H9 (cell line): ENCODE measurements around the gene HEG1. TPM values are rescaled to one million over a fixed set of nuclear protein-coding genes. Genes with fewer than 3 reads are reported as not detected.

Source experiments
- DNase-seq: peaks from one replicate; pipeline ENCODE4 v3.0.0-alpha.2; 2017
- H2AFZ ChIP-seq: one replicate; pipeline ENCODE4 v1.6.1; 2013; ENCODE audit warnings: mild to moderate bottlenecking, low read length, control low read depth, moderate library complexity
- H2AK5ac ChIP-seq: 2 replicates; pipeline ENCODE4 v1.6.1; 2013; ENCODE audit warnings: low read length, control low read depth, mixed read lengths; ENCODE audit not compliant: insufficient read length
- H2BK120ac ChIP-seq: one replicate; pipeline ENCODE4 v1.6.1; 2013; ENCODE audit warnings: low read depth, mild to moderate bottlenecking, low read length, control low read depth, inconsistent platforms; ENCODE audit not compliant: poor library complexity, severe bottlenecking
- H2BK12ac ChIP-seq: 2 replicates; pipeline ENCODE4 v1.6.1; 2013; ENCODE audit warnings: low read length, control low read depth, mixed read lengths, low read depth; ENCODE audit not compliant: insufficient read length
- H2BK15ac ChIP-seq: 2 replicates; pipeline ENCODE4 v1.6.1; 2013; ENCODE audit warnings: low read depth, low read length, control low read depth
- H2BK20ac ChIP-seq: one replicate; pipeline ENCODE4 v1.6.1; 2013; ENCODE audit warnings: low read depth, mild to moderate bottlenecking, low read length, control low read depth, inconsistent platforms; ENCODE audit not compliant: poor library complexity, severe bottlenecking
- H2BK5ac ChIP-seq: 2 replicates; pipeline ENCODE4 v1.6.1; 2013; ENCODE audit warnings: low read length, control low read depth, mixed read lengths; ENCODE audit not compliant: insufficient read length
- H3K14ac ChIP-seq: 2 replicates; pipeline ENCODE4 v1.6.1; 2013; ENCODE audit warnings: low read length, control low read depth; ENCODE audit not compliant: insufficient read depth
- H3K18ac ChIP-seq: 2 replicates; pipeline ENCODE4 v1.6.1; 2013; ENCODE audit warnings: low read depth, mild to moderate bottlenecking, mixed read lengths, low read length, control low read depth; ENCODE audit not compliant: insufficient read length
- H3K23ac ChIP-seq: 2 replicates; pipeline ENCODE4 v1.6.1; 2013; ENCODE audit warnings: low read length, control low read depth, mixed read lengths, low read depth; ENCODE audit not compliant: insufficient read length
- H3K23me2 ChIP-seq: 2 replicates; pipeline ENCODE4 v1.6.1; 2013; ENCODE audit warnings: low read depth, mild to moderate bottlenecking, mixed read lengths, low read length, control low read depth; ENCODE audit not compliant: insufficient read length, poor library complexity, severe bottlenecking
- H3K27ac ChIP-seq: 2 replicates; pipeline ENCODE4 v1.5.1; 2013; ENCODE audit warnings: low read length, control low read depth, mixed read lengths, low read depth; ENCODE audit not compliant: insufficient read length
- H3K27me3 ChIP-seq: 2 replicates; pipeline ENCODE4 v1.6.1; 2013; ENCODE audit warnings: low read length, control low read depth, inconsistent platforms; ENCODE audit not compliant: insufficient read depth
- H3K4ac ChIP-seq: 2 replicates; pipeline ENCODE4 v1.6.1; 2013; ENCODE audit warnings: low read depth, mild to moderate bottlenecking, control low read depth, inconsistent platforms, low read length, moderate library complexity
- H3K4me1 ChIP-seq: 2 replicates; pipeline ENCODE4 v1.6.1; 2013; ENCODE audit warnings: low read length, control low read depth, inconsistent platforms; ENCODE audit not compliant: insufficient read depth
- H3K4me2 ChIP-seq: 2 replicates; pipeline ENCODE4 v1.6.1; 2013; ENCODE audit warnings: low read length, control low read depth, mixed read lengths; ENCODE audit not compliant: insufficient read length, insufficient read depth
- H3K56ac ChIP-seq: 2 replicates; pipeline ENCODE4 v1.6.1; 2013; ENCODE audit warnings: low read depth, mild to moderate bottlenecking, mixed read lengths, low read length, control low read depth; ENCODE audit not compliant: insufficient read length
- H3K79me1 ChIP-seq: 2 replicates; pipeline ENCODE4 v1.6.1; 2013; ENCODE audit warnings: low read depth, mild to moderate bottlenecking, moderate library complexity, low read length, control low read depth, inconsistent platforms; ENCODE audit not compliant: insufficient read depth, poor library complexity, severe bottlenecking
- H3K79me2 ChIP-seq: 2 replicates; pipeline ENCODE4 v1.6.1; 2013; ENCODE audit warnings: low read length, control low read depth, inconsistent platforms; ENCODE audit not compliant: insufficient read depth
- H3K9ac ChIP-seq: 2 replicates; pipeline ENCODE4 v1.6.1; 2013; ENCODE audit warnings: low read length, control low read depth, mixed read lengths; ENCODE audit not compliant: insufficient read length; ENCODE audit errors: extremely low read depth
- H3K9me3 ChIP-seq: one replicate; pipeline ENCODE4 v1.6.1; 2013; ENCODE audit warnings: low read depth, low read length, inconsistent platforms; ENCODE audit not compliant: control insufficient read depth
- H3T11ph ChIP-seq: one replicate; pipeline ENCODE4 v1.6.1; 2013; ENCODE audit warnings: mild to moderate bottlenecking, low read length, control low read depth, inconsistent platforms
- H4K20me1 ChIP-seq: one replicate; pipeline ENCODE4 v1.6.1; 2013; ENCODE audit not compliant: control insufficient read depth, insufficient read length, insufficient read depth
- H4K5ac ChIP-seq: 2 replicates; pipeline ENCODE4 v1.6.1; 2013; ENCODE audit warnings: low read depth, mild to moderate bottlenecking, mixed read lengths, low read length, control low read depth; ENCODE audit not compliant: insufficient read length
- H4K8ac ChIP-seq: replicated peaks from 2 replicates; pipeline ENCODE4 v1.6.1; 2013; ENCODE audit warnings: low read length, control low read depth, mixed read lengths, low read depth; ENCODE audit not compliant: insufficient read length
- H4K91ac ChIP-seq: 2 replicates; pipeline ENCODE4 v1.6.1; 2013; ENCODE audit warnings: low read depth, mild to moderate bottlenecking, moderate library complexity, mixed read lengths, low read length, control low read depth; ENCODE audit not compliant: insufficient read length
- H3K27ac Mint-ChIP-seq, 3 experiments: 2 replicates in 2 of 3; 3 replicates in 1 of 3; pipeline ENCODE4 v1.8.0; 2020 to 2021; ENCODE audit warnings: mixed read lengths in 3 of 3, mild to moderate bottlenecking in 1 of 3, moderate library complexity in 1 of 3
- H3K27me3 Mint-ChIP-seq: 2 replicates; pipeline ENCODE4 v1.8.0; 2021; ENCODE audit warnings: low read depth, mild to moderate bottlenecking, moderate library complexity, mixed read lengths
- H3K36me3 Mint-ChIP-seq, 3 experiments: 2 replicates in 2 of 3; 3 replicates in 1 of 3; pipeline ENCODE4 v1.8.0; 2020 to 2021; ENCODE audit warnings: low read depth in 3 of 3, mixed read lengths in 3 of 3; ENCODE audit not compliant: insufficient read depth in 1 of 3
- H3K4me1 Mint-ChIP-seq, 2 experiments: 2 replicates each; pipeline ENCODE4 v1.8.0; 2020; ENCODE audit warnings: mixed read lengths in 2 of 2
- H3K4me3 Mint-ChIP-seq, 2 experiments: 2 replicates in 1 of 2; 3 replicates in 1 of 2; pipeline ENCODE4 v1.8.0; 2020 to 2021; ENCODE audit warnings: mild to moderate bottlenecking in 2 of 2, mixed read lengths in 2 of 2, moderate library complexity in 1 of 2
- H3K9me3 Mint-ChIP-seq, 2 experiments: 2 replicates in 1 of 2; 3 replicates in 1 of 2; pipeline ENCODE4 v1.8.0; 2020; ENCODE audit warnings: mild to moderate bottlenecking in 2 of 2, mixed read lengths in 2 of 2, moderate library complexity in 1 of 2
- CTCF ChIP-seq: fragments of 200-600 bp; sonication (generic); conservative IDR thresholded peaks from 3 replicates; pipeline ENCODE4 v1.8.0; 2021; ENCODE audit warnings: antibody characterized with exemption, mild to moderate bottlenecking
- WGBS: extraction: QIAGEN DNeasy Blood & Tissue Kit; methylation state at CpG from one replicate; pipeline ENCODE4 v1.1.7; 2013; ENCODE audit warnings: missing lambda C conversion rate, low lambda C conversion rate, mixed read lengths; ENCODE audit not compliant: insufficient read length; ENCODE audit errors: extremely low coverage; 5-methylcytosine and 5-hydroxymethylcytosine counted together
- total RNA-seq: library from RNA; stranded (reverse); gene quantifications from 2 replicates; pipeline ENCODE4 v1.2.1, GENCODE V29; 2021

HEG1 gene
- total RNA-seq, 1 experiment from 2014 or later: 10.3 TPM

- Histone ChIP-seq H3K9me3 (no peaks in the 10 kb centered on the region), H2AK5ac (no peak overlapping the region), H3T11ph (no peak overlapping the region), H3K23ac (no peak overlapping the region), H3K79me1 (no peaks in the 10 kb centered on the region), H3K27me3 (no peaks in the 10 kb centered on the region), H2BK5ac (no peak overlapping the region), H3K4ac (no peak overlapping the region), H2BK15ac (no peak overlapping the region), H3K4me2 (no peak overlapping the region), H3K4me1 (no peaks in the 10 kb centered on the region), H3K79me2 (no peaks in the 10 kb centered on the region), H4K20me1 (no peaks in the 10 kb centered on the region), H2BK120ac (no peak overlapping the region), H4K8ac (no peak overlapping the region), H3K9ac (no peak overlapping the region), H2BK12ac (no peak overlapping the region), H2BK20ac (no peak overlapping the region), H3K23me2 (no peaks in the 10 kb centered on the region), H3K14ac (no peak overlapping the region), H4K91ac (no peak overlapping the region), H4K5ac (no peak overlapping the region), H3K56ac (no peak overlapping the region), H2AFZ (no peak overlapping the region), H3K18ac (no peak overlapping the region), H3K27ac (no peak overlapping the region)
- no peak for DNase-seq
- Mint-ChIP-seq H3K4me1 (peaks cover 7 to 14% of the 10 kb centered on the region in 2 experiments; a peak in 3 of 4 replicates), H3K4me3 (no peak overlapping the region), H3K27ac (no peak overlapping the region), H3K36me3 (peaks cover 15 to 22% (median 16%) of the 10 kb centered on the region in 3 experiments), H3K27me3 (no peaks in the 10 kb centered on the region), H3K9me3 (peaks cover 9 to 16% of the 10 kb centered on the region in 2 experiments)
- WGBS: no CpG with 5 or more reads among the region's 5 CpGs
- TF ChIP-seq CTCF: no peak
These were observed 22.7 kb downstream of the HEG1 start for GRCh38 chr3:125033135-125033534.
